ENCODE results near the gene VSIG1. TPM values are rescaled to one million over a fixed set of nuclear protein-coding genes. Genes with fewer than 3 reads are reported as not detected.

VSIG1 gene
- total and polyA plus RNA-seq, 2 of the 8 experiments (the other 6 are each of a cell fraction or from before 2014, with no cell fraction given) = 2.2 to 2.9 TPM

GRCh38 chrX:108121291-108121690, 76.4 kb downstream of the VSIG1 start:
- Histone ChIP-seq H3K79me1 (ENCODE audit: low read depth, low read length) (no peaks in the 10 kb centered on the region), H3K36me3 (ENCODE audit: control insufficient read depth in 2 of 4, insufficient read depth in 4 of 4, low read length in 3 of 4) (no peaks in the 10 kb centered on the region), H3K18ac (ENCODE audit: extremely low read depth, low read length) (no peak overlapping the region), H3K27ac (ENCODE audit: low read depth, low read length) (no peak overlapping the region), H2BK12ac (ENCODE audit: low read depth, low read length) (no peak overlapping the region), H2BK5ac (ENCODE audit: low read depth, low read length) (no peak overlapping the region), H3K23ac (ENCODE audit: insufficient read length) (no peak overlapping the region), H4K91ac (replicated peaks; ENCODE audit: insufficient read length, low read length) (no peak overlapping the region), H3K27me3 (replicated peaks in 1 of 4; ENCODE audit: control insufficient read depth in 3 of 4, extremely low read depth in 1 of 4, insufficient read depth in 3 of 4, low read length in 3 of 4) (no peaks in the 10 kb centered on the region), H4K5ac (ENCODE audit: insufficient read length, low read depth, low read length) (no peak overlapping the region), H3K4me3 (ENCODE audit: extremely low read depth in 1 of 4, insufficient read depth in 2 of 4, low read depth in 3 of 4, low read length in 4 of 4) (no peak overlapping the region), H2BK120ac (replicated peaks; ENCODE audit: low read depth, low read length) (no peak overlapping the region), H2BK15ac (ENCODE audit: low read length) (no peak overlapping the region), H3K4ac (replicated peaks; ENCODE audit: insufficient read length, low read depth, low read length) (no peak overlapping the region), H2AFZ (ENCODE audit: low read length) (no peak overlapping the region), H3K14ac (ENCODE audit: insufficient read length) (no peak overlapping the region), H4K20me1 (replicated peaks in 1 of 2; ENCODE audit: control insufficient read depth in 1 of 2, insufficient read depth in 2 of 2, low read length in 2 of 2) (no peaks in the 10 kb centered on the region), H2BK20ac (ENCODE audit: low read length) (no peak overlapping the region), H3K56ac (replicated peaks; ENCODE audit: insufficient read length, low read depth, low read length) (no peak overlapping the region), H2AK5ac (ENCODE audit: low read depth, low read length) (no peak overlapping the region), H3K4me1 (replicated peaks in 1 of 4; ENCODE audit: control insufficient read depth in 3 of 4, insufficient read depth in 4 of 4, low read length in 3 of 4) (no peaks in the 10 kb centered on the region), H3K23me2 (ENCODE audit: low read depth, low read length) (no peaks in the 10 kb centered on the region), H3K9me3 (ENCODE audit: insufficient read depth in 2 of 2, low read depth in 1 of 2, low read length in 1 of 2) (no peaks in the 10 kb centered on the region), H3K9ac (replicated peaks in 1 of 4; ENCODE audit: extremely low read depth in 1 of 4, low read depth in 3 of 4, low read length in 3 of 4) (no peak overlapping the region), H4K8ac (ENCODE audit: extremely low read depth, insufficient read depth, low read length) (no peak overlapping the region), H3K79me2 (ENCODE audit: control insufficient read depth in 1 of 2, insufficient read depth in 2 of 2, low read length in 2 of 2) (no peaks in the 10 kb centered on the region), H3K4me2 (ENCODE audit: insufficient read depth in 1 of 2, low read depth in 2 of 2, low read length in 2 of 2) (no peak overlapping the region)
- CTCF ChIA-PET (ENCODE audit: partially characterized antibody) = no interaction called here
- POLR2A ChIA-PET (ENCODE audit: partially characterized antibody) = interaction anchor here (0.9 kb wide), 1 partner anchor 30 kb away, joined by 4 read pairs; the partner anchor contains the start of gene PSMD10
- WGBS, 2 experiments (ENCODE audit: extremely low coverage in 1 of 2, insufficient coverage in 1 of 2, insufficient read length in 1 of 2, insufficient replicate concordance in 2 of 2, low coverage in 1 of 2, low lambda C conversion rate in 2 of 2, missing lambda C conversion rate in 1 of 2) = 82% methylated on average over 3 of the region's 3 CpGs; no CpG with 5 or more reads in 1 of the 2 experiments
- DNase-seq (ENCODE audit: low read depth in 1 of 2, low spot score in 2 of 2) = no peak
- no peak for TF ChIP-seq SIX5 (IDR thresholded peaks at IDR 0.05; ENCODE audit: low read depth, low read length)
- TF ChIP-seq JUN (IDR thresholded peaks at IDR 0.05; ENCODE audit: low read depth, low read length) = no peak
- TF ChIP-seq CTCF (IDR thresholded peaks at IDR 0.05; ENCODE audit: control extremely low read depth in 1 of 3, insufficient read depth in 1 of 3, low read depth in 1 of 3, low read length in 3 of 3) = no peak
- no peak for FAIRE-seq
